ENCODE measurements around the gene RFX8. TPM values are rescaled to one million over a fixed set of nuclear protein-coding genes. Genes with fewer than 3 reads are reported as not detected.

Gene RFX8
- total RNA-seq, 1 donor from 2014 or later, result 0.65 TPM

- H3K9me3 Mint-ChIP-seq, result no peaks in the 10 kb centered on the region
These were observed 47.2 kb downstream of the RFX8 start for GRCh38 chr2:101427743-101428142.

GRCh38 chr2:101427240-101427639 lies 47.7 kb downstream of the RFX8 start:
- H3K4me3 Mint-ChIP-seq, result no peak overlapping the region
- no peak for DNase-seq (ENCODE audit: low spot score in 2 of 2, unreplicated experiment in 2 of 2)
- TF ChIP-seq CTCF (IDR thresholded peaks at IDR 0.05; ENCODE audit: unreplicated experiment), result no peak
- H3K27me3 Mint-ChIP-seq (ENCODE audit: low read depth), result no peaks in the 10 kb centered on the region
- no peaks in the 10 kb centered on the region for H3K4me1 Mint-ChIP-seq
- no peak overlapping the region for H3K27ac Mint-ChIP-seq
- no peaks in the 10 kb centered on the region for H3K9me3 Mint-ChIP-seq
- H3K36me3 Mint-ChIP-seq, result no peaks in the 10 kb centered on the region

More at GRCh38 chr2:101427743-101428142, 47.2 kb downstream of the RFX8 start:
- TF ChIP-seq CTCF (IDR thresholded peaks at IDR 0.05; ENCODE audit: unreplicated experiment), result no peak
- Mint-ChIP-seq H3K4me3 (no peak overlapping the region), H3K4me1 (peaks cover 2% of the 10 kb centered on the region), H3K27ac (no peak overlapping the region), H3K27me3 (ENCODE audit: low read depth) (no peaks in the 10 kb centered on the region), H3K36me3 (no peaks in the 10 kb centered on the region)
- DNase-seq (ENCODE audit: low spot score in 2 of 2, unreplicated experiment in 2 of 2), result no peak

- Mint-ChIP-seq H3K27ac (no peak overlapping the region), H3K36me3 (no peaks in the 10 kb centered on the region), H3K4me3 (no peak overlapping the region), H3K9me3 (no peaks in the 10 kb centered on the region), H3K4me1 (no peaks in the 10 kb centered on the region), H3K27me3 (ENCODE audit: low read depth) (no peaks in the 10 kb centered on the region)
- no peak for DNase-seq (ENCODE audit: low spot score in 2 of 2, unreplicated experiment in 2 of 2)
- no peak for TF ChIP-seq CTCF (IDR thresholded peaks at IDR 0.05; ENCODE audit: unreplicated experiment)
These were observed 48.1 kb downstream of the RFX8 start for GRCh38 chr2:101426822-101427221.

- Mint-ChIP-seq H3K4me3 (no peak overlapping the region), H3K36me3 (no peaks in the 10 kb centered on the region), H3K27me3 (ENCODE audit: low read depth) (peaks cover 3% of the 10 kb centered on the region), H3K4me1 (no peaks in the 10 kb centered on the region), H3K9me3 (no peaks in the 10 kb centered on the region), H3K27ac (no peak overlapping the region)
- TF ChIP-seq CTCF (IDR thresholded peaks at IDR 0.05; ENCODE audit: unreplicated experiment), result no peak
- no peak for DNase-seq (ENCODE audit: low spot score in 2 of 2, unreplicated experiment in 2 of 2)
These were observed 54.3 kb downstream of the RFX8 start for GRCh38 chr2:101420623-101421022.

- H3K27me3 Mint-ChIP-seq (ENCODE audit: low read depth), result peaks cover 7% of the 10 kb centered on the region
- no peak for DNase-seq (ENCODE audit: low spot score in 2 of 2, unreplicated experiment in 2 of 2)
- peak; percentile 73 for TF ChIP-seq CTCF (IDR thresholded peaks at IDR 0.05; ENCODE audit: unreplicated experiment)
- H3K36me3 Mint-ChIP-seq, result no peaks in the 10 kb centered on the region
- H3K4me3 Mint-ChIP-seq, result no peak overlapping the region
- no peak overlapping the region for H3K27ac Mint-ChIP-seq
- H3K4me1 Mint-ChIP-seq, result no peaks in the 10 kb centered on the region
- no peaks in the 10 kb centered on the region for H3K9me3 Mint-ChIP-seq
These were observed 55.7 kb downstream of the RFX8 start for GRCh38 chr2:101419096-101419663.

Data from mesothelial cell of epicardium (in vitro differentiated cells).